B cell (primary cell): ENCODE data around the gene CKS2. TPM values are rescaled to one million over a fixed set of nuclear protein-coding genes. Genes with fewer than 3 reads are reported as not detected.

Experiments
- ATAC-seq: fragments of 200-7000 bp; cut with Tn5 transposase; one replicate; pipeline ENCODE4 v1.10.0; 2021; ENCODE audit warnings: low read depth, mild to moderate bottlenecking, moderate number of reproducible peaks, moderate library complexity
- CTCF ChIA-PET: fragments of 350-600 bp; sonication (Branson Sonifier 250); formaldehyde crosslinking; loops from one replicate; lab custom pipeline; 2021; ENCODE audit warnings: antibody characterized with exemption, inconsistent platforms; lab: Charles Lee
- POLR2A ChIA-PET: fragments of 350-600 bp; sonication (Branson Sonifier 250); formaldehyde crosslinking; loops from one replicate; lab custom pipeline; 2021; ENCODE audit warnings: antibody characterized with exemption; lab: Charles Lee
- DNase-seq: peaks from one replicate; pipeline ENCODE4 v3.0.0; 2013
- H2AFZ ChIP-seq: 2 replicates; pipeline ENCODE4 v1.6.1; 2012; ENCODE audit warnings: mild to moderate bottlenecking, low read depth, low read length; ENCODE audit not compliant: insufficient read depth, poor library complexity, severe bottlenecking
- H3K27ac ChIP-seq, 2 donors: 1 replicate in 1 of 2; 2 replicates in 1 of 2; pipeline ENCODE4 v1.5.1; 2012 to 2013; ENCODE audit warnings: low read length in 2 of 2, mild to moderate bottlenecking in 2 of 2, moderate library complexity in 1 of 2
- H3K27me3 ChIP-seq, 4 experiments: fragments of 200-600 bp in 1 of 4; sonication (generic) in 1 of 4; replicated peaks in 1 of 4; 1 replicate in 2 of 4; 2 replicates in 2 of 4; pipeline versions ENCODE4 v1.6.1 to v1.7.0; 2013 to 2016; ENCODE audit warnings: low read length in 3 of 4, mild to moderate bottlenecking in 2 of 4, mixed read lengths in 1 of 4, moderate library complexity in 1 of 4; ENCODE audit not compliant: insufficient read depth in 4 of 4, control insufficient read depth in 3 of 4; ENCODE audit errors: control extremely low read depth in 1 of 4
- H3K36me3 ChIP-seq, 2 experiments: replicated peaks in 1 of 2; 1 replicate in 1 of 2; 2 replicates in 1 of 2; pipeline versions ENCODE4 v1.6.1 to v1.7.1; 2013; ENCODE audit warnings: low read length in 1 of 2; ENCODE audit not compliant: insufficient read depth in 2 of 2, control insufficient read depth in 1 of 2; ENCODE audit errors: control extremely low read depth in 1 of 2, extremely low read depth in 1 of 2
- H3K4me1 ChIP-seq, 2 donors: fragments of 200-600 bp in 1 of 2; sonication (generic) in 1 of 2; 1 replicate in 1 of 2; 2 replicates in 1 of 2; pipeline versions ENCODE4 v1.5.1 to v1.6.1; 2013 to 2017; ENCODE audit warnings: low read length in 2 of 2; ENCODE audit not compliant: control insufficient read depth in 2 of 2, insufficient read depth in 2 of 2
- H3K4me2 ChIP-seq: replicated peaks from 2 replicates; pipeline ENCODE3; 2012; ENCODE audit warnings: mild to moderate bottlenecking, low read depth, low read length; ENCODE audit not compliant: poor library complexity, severe bottlenecking
- H3K4me3 ChIP-seq, 5 experiments: fragments of 200-600 bp in 1 of 5; sonication (generic) in 1 of 5; 1 replicate in 3 of 5; 2 replicates in 2 of 5; pipeline versions ENCODE4 v1.5.1 to v1.7.0; 2011 to 2016; ENCODE audit warnings: low read length in 4 of 5, mild to moderate bottlenecking in 4 of 5, low read depth in 2 of 5, control low read depth in 1 of 5, moderate library complexity in 1 of 5; ENCODE audit not compliant: insufficient read depth in 1 of 5; ENCODE audit errors: control extremely low read depth in 1 of 5, extremely low read depth in 1 of 5
- H3K79me2 ChIP-seq: fragments of 200-600 bp; sonication (generic); one replicate; pipeline ENCODE4 v1.6.0; 2016; ENCODE audit warnings: low read length; ENCODE audit not compliant: control insufficient read depth, insufficient read depth
- H3K9ac ChIP-seq: fragments of 200-600 bp; sonication (generic); 2 replicates; pipeline ENCODE4 v1.6.1; 2017; ENCODE audit warnings: mild to moderate bottlenecking, low read length, moderate library complexity
- H3K9me3 ChIP-seq, 3 donors: one replicate each; pipeline versions ENCODE4 v1.6.1 to v1.7.1; 2013; ENCODE audit warnings: low read length in 2 of 3; ENCODE audit not compliant: control insufficient read depth in 2 of 3, insufficient read depth in 1 of 3; ENCODE audit errors: control extremely low read depth in 1 of 3
- H4K20me1 ChIP-seq: 2 replicates; pipeline ENCODE4 v1.6.0; 2012; ENCODE audit warnings: mild to moderate bottlenecking, low read length; ENCODE audit not compliant: insufficient read depth, control insufficient read depth, poor library complexity, severe bottlenecking
- H3K27ac Mint-ChIP-seq: one replicate; pipeline ENCODE4 v1.8.0; 2021; ENCODE audit warnings: mixed read lengths
- H3K27me3 Mint-ChIP-seq: one replicate; pipeline ENCODE4 v1.8.0; 2021; ENCODE audit warnings: mixed read lengths
- H3K4me1 Mint-ChIP-seq: one replicate; pipeline ENCODE4 v1.8.0; 2021; ENCODE audit warnings: mixed read lengths
- H3K4me3 Mint-ChIP-seq: one replicate; pipeline ENCODE4 v1.8.0; 2021; ENCODE audit warnings: mixed read lengths
- H3K9me3 Mint-ChIP-seq: one replicate; pipeline ENCODE4 v1.8.0; 2022; ENCODE audit warnings: mixed read lengths; ENCODE audit not compliant: insufficient read depth
- EZH2 ChIP-seq: IDR thresholded peaks from 2 replicates; pipeline ENCODE4 v1.6.1; 2012; ENCODE audit warnings: borderline replicate concordance, low read depth, mild to moderate bottlenecking, moderate library complexity, low read length; ENCODE audit not compliant: insufficient read depth, poor library complexity, severe bottlenecking
- WGBS: methylation state at CpG from one replicate; pipeline ENCODE4 v1.1.5; 2013; ENCODE audit warnings: missing lambda C conversion rate; ENCODE audit not compliant: insufficient coverage; 5-methylcytosine and 5-hydroxymethylcytosine counted together
- intact Hi-C: fragments of 100-400 bp; cut with micrococcal nuclease; formaldehyde crosslinking; loops from one replicate; pipeline ENCODE4 v1.10.0; 2022
- polyA plus RNA-seq: library from polyadenylated mRNA; depleted of rRNA; stranded (reverse); fragments of >200 nt; gene quantifications from 2 replicates; pipeline ENCODE4 v1.2.3, GENCODE V29; 2012
- total RNA-seq, 2 donors: library from RNA; stranded (reverse); fragments of 120-200 nt in 1 of 2; gene quantifications; 1 replicate in 1 of 2; 2 replicates in 1 of 2; pipeline versions ENCODE4 v1.2.3 to v1.2.4, GENCODE V29; 2013 to 2022
- TF ChIP-seq, protein P1 (sequence below): fragments of 200-600 bp; IDR thresholded peaks from one replicate; pipeline ENCODE4 v1.8.0; 2022; ENCODE audit warnings: antibody characterized with exemption, mild to moderate bottlenecking

Gene CKS2
- total and polyA plus RNA-seq, 2 donors (not counting 1 experiment from before 2014, with no cell fraction given) = 11.5 to 64.4 TPM

DNA sequence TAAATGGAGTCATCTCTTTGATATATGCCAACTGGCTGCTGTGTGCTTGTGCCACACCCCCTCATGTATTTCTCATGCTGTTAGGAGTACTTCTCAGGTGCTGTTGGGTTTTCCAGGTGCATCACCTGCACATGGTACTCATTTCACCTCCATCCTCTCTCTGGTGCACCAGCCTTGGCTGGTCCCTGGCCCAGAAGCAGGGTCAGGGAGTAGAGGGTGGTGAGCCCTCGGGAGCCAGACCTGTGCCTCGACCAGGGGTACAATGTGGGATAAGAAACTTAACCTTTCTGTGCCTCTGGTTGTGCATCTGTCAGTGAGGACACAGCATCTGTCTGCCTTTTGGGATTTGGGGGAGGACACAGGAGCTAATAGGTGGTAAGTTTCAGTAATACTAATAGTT lies 45.8 kb downstream of the CKS2 start:
- no peak for TF ChIP-seq EZH2
- TF ChIP-seq, protein P1, sequence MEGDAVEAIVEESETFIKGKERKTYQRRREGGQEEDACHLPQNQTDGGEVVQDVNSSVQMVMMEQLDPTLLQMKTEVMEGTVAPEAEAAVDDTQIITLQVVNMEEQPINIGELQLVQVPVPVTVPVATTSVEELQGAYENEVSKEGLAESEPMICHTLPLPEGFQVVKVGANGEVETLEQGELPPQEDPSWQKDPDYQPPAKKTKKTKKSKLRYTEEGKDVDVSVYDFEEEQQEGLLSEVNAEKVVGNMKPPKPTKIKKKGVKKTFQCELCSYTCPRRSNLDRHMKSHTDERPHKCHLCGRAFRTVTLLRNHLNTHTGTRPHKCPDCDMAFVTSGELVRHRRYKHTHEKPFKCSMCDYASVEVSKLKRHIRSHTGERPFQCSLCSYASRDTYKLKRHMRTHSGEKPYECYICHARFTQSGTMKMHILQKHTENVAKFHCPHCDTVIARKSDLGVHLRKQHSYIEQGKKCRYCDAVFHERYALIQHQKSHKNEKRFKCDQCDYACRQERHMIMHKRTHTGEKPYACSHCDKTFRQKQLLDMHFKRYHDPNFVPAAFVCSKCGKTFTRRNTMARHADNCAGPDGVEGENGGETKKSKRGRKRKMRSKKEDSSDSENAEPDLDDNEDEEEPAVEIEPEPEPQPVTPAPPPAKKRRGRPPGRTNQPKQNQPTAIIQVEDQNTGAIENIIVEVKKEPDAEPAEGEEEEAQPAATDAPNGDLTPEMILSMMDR = no peak
- Histone ChIP-seq H3K27me3 (no peaks in the 10 kb centered on the region), H3K4me2 (no peak overlapping the region), H2AFZ (no peak overlapping the region), H3K36me3 (peaks cover 6 to 89% of the 10 kb centered on the region in 2 experiments), H3K4me3 (no peak overlapping the region), H3K9me3 (no peaks in the 10 kb centered on the region), H3K79me2 (peaks cover 9% of the 10 kb centered on the region), H3K9ac (no peak overlapping the region), H4K20me1 (peaks cover 26% of the 10 kb centered on the region), H3K4me1 (peaks cover 0 to 7% of the 10 kb centered on the region in 2 donors), H3K27ac (no peak overlapping the region)
- H3K4me1 Mint-ChIP-seq = peaks cover 9% of the 10 kb centered on the region
- CTCF ChIA-PET = interaction anchor here (1.5 kb wide), 1 partner anchor 9 kb away, joined by 5 read pairs; no protein-coding TSS in a partner anchor
- no peak overlapping the region for H3K27ac Mint-ChIP-seq
- WGBS = 90% methylated on average over 2 of the region's 2 CpGs
- DNase-seq = no peak
- no peaks in the 10 kb centered on the region for H3K9me3 Mint-ChIP-seq
- H3K27me3 Mint-ChIP-seq = no peaks in the 10 kb centered on the region
- no peak overlapping the region for H3K4me3 Mint-ChIP-seq
- intact Hi-C loops = no loop called here
- no peak for ATAC-seq
- POLR2A ChIA-PET = no interaction called here

GRCh38 chr9:89357331-89358197 lies 46.6 kb downstream of the CKS2 start:
- no peak overlapping the region for H3K9ac ChIP-seq
- DNase-seq (no peak), ATAC-seq (no peak)
- no peak for TF ChIP-seq EZH2
- TF ChIP-seq, protein P1 = no peak
- H3K4me2 ChIP-seq = no peak overlapping the region
- peaks cover 2% of the 10 kb centered on the region for H3K4me1 Mint-ChIP-seq
- no peaks in the 10 kb centered on the region for H3K27me3 Mint-ChIP-seq
- no peak overlapping the region for H3K27ac ChIP-seq
- H2AFZ ChIP-seq = no peak overlapping the region
- H3K9me3 ChIP-seq = no peaks in the 10 kb centered on the region
- no peaks in the 10 kb centered on the region for H3K9me3 Mint-ChIP-seq
- ChIA-PET CTCF (interaction anchor here (1.1 to 1.5 kb wide), 2 partner anchors 10 to 191 kb away, joined by 4 to 5 read pairs; no protein-coding TSS in a partner anchor), POLR2A (no interaction called here)
- no peak overlapping the region for H3K27ac Mint-ChIP-seq
- peaks cover 8% of the 10 kb centered on the region for H3K79me2 ChIP-seq
- H3K4me1 ChIP-seq = peaks cover 0 to 2% of the 10 kb centered on the region in 2 donors
- H3K27me3 ChIP-seq = no peaks in the 10 kb centered on the region
- WGBS = 90% methylated on average over 7 of the region's 8 CpGs
- H4K20me1 ChIP-seq = peaks cover 25% of the 10 kb centered on the region
- intact Hi-C loops = no loop called here
- H3K4me3 Mint-ChIP-seq = no peak overlapping the region
- peaks cover 6 to 89% of the 10 kb centered on the region in 2 experiments for H3K36me3 ChIP-seq
- H3K4me3 ChIP-seq = no peak overlapping the region
